GM18505 (cell line): ENCODE results near the gene SEC62.

ENCODE experiments used
- ATAC-seq: cut with Tn5 transposase; IDR thresholded peaks from one replicate; pipeline ENCODE4 v1.9.1; 2021; ENCODE audit not compliant: unreplicated experiment
- POLR2A ChIP-seq: IDR thresholded peaks from 4 replicates; pipeline ENCODE4 v1.6.1; 2011; ENCODE audit warnings: borderline replicate concordance; ENCODE audit not compliant: insufficient read depth, insufficient read length; ENCODE audit errors: extremely low read depth

The SEC62 gene

GRCh38 chr3:169980055-169980454 is 13.4 kb downstream of the SEC62 start:
- TF ChIP-seq POLR2A, result no peak
- ATAC-seq, result no peak

GRCh38 chr3:169984292-169984691 is 17.7 kb downstream of the SEC62 start:
- no peak for ATAC-seq
- no peak for TF ChIP-seq POLR2A

GRCh38 chr3:169990431-169990830 is 23.8 kb downstream of the SEC62 start:
- no peak for TF ChIP-seq POLR2A
- ATAC-seq, result no peak

- ATAC-seq, result no peak
- no peak for TF ChIP-seq POLR2A
These were observed 25.5 kb downstream of the SEC62 start for GRCh38 chr3:169992156-169992555.

GRCh38 chr3:169992781-169993180 is 26.2 kb downstream of the SEC62 start:
- no peak for TF ChIP-seq POLR2A
- no peak for ATAC-seq

- no peak for ATAC-seq
- no peak for TF ChIP-seq POLR2A
These were observed 27.2 kb downstream of the SEC62 start for GRCh38 chr3:169993761-169994160.

- TF ChIP-seq POLR2A, result no peak
- no peak for ATAC-seq
These were observed 29.5 kb downstream of the SEC62 start for GRCh38 chr3:169996063-169996462.

- TF ChIP-seq POLR2A, result no peak
- ATAC-seq, result peak; percentile 31
These were observed 32.1 kb downstream of the SEC62 start for GRCh38 chr3:169998668-169999131.

GRCh38 chr3:169999433-169999832 is 32.8 kb downstream of the SEC62 start:
- no peak for TF ChIP-seq POLR2A
- peak; percentile 89 for ATAC-seq

GRCh38 chr3:170000051-170000450 is 33.4 kb downstream of the SEC62 start:
- ATAC-seq, result no peak
- TF ChIP-seq POLR2A, result no peak

- ATAC-seq, result no peak
- no peak for TF ChIP-seq POLR2A
These were observed 35.6 kb downstream of the SEC62 start for GRCh38 chr3:170002231-170002630.

GRCh38 chr3:170002879-170003278 is 36.3 kb downstream of the SEC62 start:
- no peak for ATAC-seq
- no peak for TF ChIP-seq POLR2A

GRCh38 chr3:170003881-170004356 is 37.3 kb downstream of the SEC62 start:
- TF ChIP-seq POLR2A, result no peak
- ATAC-seq, result no peak

- no peak for TF ChIP-seq POLR2A
- ATAC-seq, result peak; percentile 65
These were observed 40.5 kb downstream of the SEC62 start for GRCh38 chr3:170007031-170007663.
